NT2/D1 (cell line): ENCODE results near the gene MCM8.

Source experiments
- SUZ12 ChIP-seq: IDR thresholded peaks from 2 replicates; pipeline ENCODE4 v1.6.1; 2011; ENCODE audit not compliant: insufficient read length, insufficient read depth; ENCODE audit errors: extremely low read depth
- ZNF274 ChIP-seq: IDR thresholded peaks from 2 replicates; pipeline ENCODE4 v1.6.1; 2011; ENCODE audit warnings: mild to moderate bottlenecking, low read depth, low read length

GRCh38 chr20:6007529-6008103 lies 57.2 kb downstream of the MCM8 start:
- no peak for TF ChIP-seq ZNF274
- TF ChIP-seq SUZ12 = no peak
